GM13976 (cell line): ENCODE results near the gene ADCY3.

Source experiments
- DNase-seq: peaks from one replicate; pipeline ENCODE4 v3.0.0; 2012; ENCODE audit warnings: low spot score
- in situ Hi-C: fragments of 300-500 bp; cut with MboI; formaldehyde crosslinking; loops from one replicate; pipeline ENCODE4 v1.12.0; 2022; ENCODE audit warnings: low sequenced_read_pairs, mixed read lengths, inconsistent platforms; ENCODE audit not compliant: unreplicated experiment
- TF ChIP-seq, protein P1 (sequence below): IDR thresholded peaks from 2 replicates; pipeline ENCODE4 v1.5.1; 2012; ENCODE audit warnings: borderline replicate concordance, mild to moderate bottlenecking; ENCODE audit not compliant: insufficient read depth; ENCODE audit errors: extremely low read depth, missing control alignments, control extremely low read depth

ADCY3 gene

DNA sequence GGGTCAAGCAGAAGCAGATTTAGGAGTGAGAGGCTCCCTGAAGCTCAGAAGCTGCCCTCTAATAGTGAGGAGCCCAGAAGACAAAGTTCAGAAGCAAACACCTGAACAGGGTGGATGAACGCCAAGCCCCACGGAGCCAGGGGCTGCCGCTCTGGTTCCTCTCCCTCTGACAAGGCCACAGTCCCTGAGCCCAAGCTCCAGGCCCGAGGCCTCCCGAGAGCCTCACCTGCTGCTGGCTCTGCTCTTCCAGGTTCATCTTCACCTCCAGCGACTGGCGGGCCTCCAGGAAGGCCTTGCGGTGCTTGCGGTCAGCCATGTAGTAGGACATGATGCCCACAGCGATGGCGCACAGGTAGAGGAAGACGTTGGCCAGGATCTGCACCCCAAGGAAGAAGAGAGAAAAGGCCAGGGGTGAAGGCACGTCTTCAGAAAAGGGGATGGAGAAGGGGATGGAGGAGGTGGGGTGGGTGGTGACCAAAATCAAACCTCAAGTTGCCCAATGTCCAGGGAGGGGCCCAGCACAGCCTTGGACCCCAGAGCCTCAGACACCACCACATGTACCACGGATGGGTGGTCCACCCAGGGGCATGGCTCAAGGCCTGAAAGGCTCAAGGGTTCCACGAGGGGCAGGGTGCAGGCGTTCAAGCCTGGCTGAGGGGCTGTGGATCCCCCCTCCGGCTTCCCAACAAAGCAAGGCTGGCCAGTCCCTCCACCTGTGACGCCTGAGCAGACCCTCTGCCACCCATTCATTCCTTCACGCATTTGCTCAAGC lies 47.5 kb downstream of the ADCY3 start:
- in situ Hi-C loops, result no loop called here
- TF ChIP-seq, protein P1, sequence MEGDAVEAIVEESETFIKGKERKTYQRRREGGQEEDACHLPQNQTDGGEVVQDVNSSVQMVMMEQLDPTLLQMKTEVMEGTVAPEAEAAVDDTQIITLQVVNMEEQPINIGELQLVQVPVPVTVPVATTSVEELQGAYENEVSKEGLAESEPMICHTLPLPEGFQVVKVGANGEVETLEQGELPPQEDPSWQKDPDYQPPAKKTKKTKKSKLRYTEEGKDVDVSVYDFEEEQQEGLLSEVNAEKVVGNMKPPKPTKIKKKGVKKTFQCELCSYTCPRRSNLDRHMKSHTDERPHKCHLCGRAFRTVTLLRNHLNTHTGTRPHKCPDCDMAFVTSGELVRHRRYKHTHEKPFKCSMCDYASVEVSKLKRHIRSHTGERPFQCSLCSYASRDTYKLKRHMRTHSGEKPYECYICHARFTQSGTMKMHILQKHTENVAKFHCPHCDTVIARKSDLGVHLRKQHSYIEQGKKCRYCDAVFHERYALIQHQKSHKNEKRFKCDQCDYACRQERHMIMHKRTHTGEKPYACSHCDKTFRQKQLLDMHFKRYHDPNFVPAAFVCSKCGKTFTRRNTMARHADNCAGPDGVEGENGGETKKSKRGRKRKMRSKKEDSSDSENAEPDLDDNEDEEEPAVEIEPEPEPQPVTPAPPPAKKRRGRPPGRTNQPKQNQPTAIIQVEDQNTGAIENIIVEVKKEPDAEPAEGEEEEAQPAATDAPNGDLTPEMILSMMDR, result no peak
- no peak for DNase-seq

DNA sequence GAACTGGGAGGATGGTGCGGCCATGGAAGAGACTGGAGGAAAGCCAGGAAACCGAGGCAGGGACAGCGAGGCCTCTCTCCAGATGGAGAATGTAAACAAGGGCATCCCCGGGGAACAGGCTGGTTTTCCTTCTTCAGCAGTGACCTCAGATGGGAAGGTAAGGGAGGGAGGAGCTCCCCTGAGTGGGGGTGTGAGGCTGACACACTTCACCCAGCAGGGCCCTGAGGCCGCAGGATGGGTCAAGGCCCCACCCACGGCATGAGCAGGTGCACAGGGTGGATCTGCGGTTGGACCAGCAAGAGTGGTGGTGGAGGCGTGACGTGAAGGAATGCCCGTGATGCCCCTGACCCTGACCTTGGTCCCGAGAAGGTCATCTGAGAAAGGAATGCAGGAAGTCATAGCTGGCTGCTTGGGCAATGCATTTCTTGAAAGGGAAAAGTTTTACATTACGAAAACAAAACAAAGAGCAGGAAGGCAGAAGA lies 48.1 kb downstream of the ADCY3 start:
- no peak for DNase-seq
- TF ChIP-seq, protein P1, result no peak
- in situ Hi-C loops, result no loop called here

DNA sequence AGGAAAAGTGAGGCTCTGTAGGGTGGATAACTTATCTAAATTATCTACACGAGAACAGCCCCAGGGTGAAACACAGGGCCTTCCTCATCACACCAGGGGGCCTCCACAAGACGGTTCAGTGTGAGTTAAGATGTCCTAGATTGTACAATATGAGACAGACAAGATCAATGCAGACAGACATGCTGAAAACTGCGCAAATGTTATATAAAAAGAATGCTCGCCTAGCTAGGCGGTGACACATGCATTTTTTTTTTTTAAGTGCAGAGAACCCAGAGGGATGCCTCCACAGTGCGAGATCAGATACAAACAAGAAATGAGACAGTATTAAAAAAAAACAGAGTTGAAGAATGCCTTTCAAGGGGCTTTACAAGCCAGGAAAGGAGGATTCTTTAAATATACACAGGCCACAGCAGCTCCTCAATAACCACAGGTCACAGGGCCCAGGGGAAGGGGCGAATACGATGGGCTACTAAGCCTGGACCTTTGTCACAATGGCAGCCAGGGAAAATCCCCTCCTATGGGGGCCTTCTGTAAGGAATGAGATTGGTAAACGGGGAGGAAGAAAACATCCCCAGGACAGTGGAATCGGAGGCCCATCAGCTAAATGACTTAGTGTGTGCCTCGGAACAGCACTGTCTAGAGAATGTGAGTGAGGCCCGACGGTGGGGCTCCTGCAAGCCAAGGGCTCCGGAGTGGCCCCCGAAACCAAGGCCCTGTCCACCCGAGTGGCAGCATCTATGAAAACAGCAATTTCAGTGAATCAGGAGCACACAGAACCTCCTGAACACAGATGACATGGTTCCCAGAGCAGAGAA lies 48.9 kb downstream of the ADCY3 start:
- TF ChIP-seq, protein P1, result no peak
- in situ Hi-C loops, result no loop called here

DNA sequence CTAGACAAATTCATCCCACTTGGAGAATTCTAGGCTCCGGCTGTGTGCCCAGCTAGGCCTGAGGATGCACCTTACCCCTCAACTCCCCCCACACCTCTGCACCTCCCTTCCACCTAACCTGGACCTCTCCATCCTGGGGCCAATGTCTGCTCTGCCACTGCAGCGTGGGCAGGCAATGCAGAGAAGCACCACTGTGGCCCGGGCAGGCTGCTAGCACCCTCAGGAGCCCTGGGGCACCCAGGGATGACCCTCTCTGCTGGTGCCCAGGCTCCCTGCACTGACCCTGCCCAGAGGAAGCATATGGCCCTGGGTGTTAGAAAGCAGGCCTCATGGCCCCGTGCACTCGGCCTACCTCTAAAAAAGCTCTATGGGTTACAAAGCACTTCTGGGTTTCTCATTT lies 49.6 kb downstream of the ADCY3 start:
- TF ChIP-seq, protein P1, result no peak
- in situ Hi-C loops, result no loop called here
- no peak for DNase-seq

More for the DNA sequence above, 48.9 kb downstream of the ADCY3 start:
- no peak for DNase-seq

DNA sequence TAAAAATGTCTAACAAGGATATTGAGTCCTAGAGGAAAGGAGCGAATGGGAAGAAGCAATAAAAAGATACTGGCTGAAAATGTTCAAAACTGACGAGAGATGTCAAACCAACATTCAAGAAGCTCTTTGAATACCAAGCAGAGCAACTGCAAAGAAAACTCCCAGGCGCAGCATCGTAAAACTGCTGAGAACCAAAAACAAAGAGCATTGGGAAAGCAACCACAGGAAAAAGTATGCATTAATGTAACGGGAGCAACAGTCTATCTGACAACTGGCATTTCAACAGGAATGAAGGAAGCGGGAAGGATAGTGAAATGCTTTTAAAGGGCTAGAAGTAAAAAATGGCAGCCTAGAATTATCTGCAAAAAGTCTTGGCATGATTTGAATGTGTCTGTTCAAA lies 53.1 kb downstream of the ADCY3 start:
- no peak for DNase-seq
- in situ Hi-C loops, result no loop called here
- TF ChIP-seq, protein P1, result no peak

DNA sequence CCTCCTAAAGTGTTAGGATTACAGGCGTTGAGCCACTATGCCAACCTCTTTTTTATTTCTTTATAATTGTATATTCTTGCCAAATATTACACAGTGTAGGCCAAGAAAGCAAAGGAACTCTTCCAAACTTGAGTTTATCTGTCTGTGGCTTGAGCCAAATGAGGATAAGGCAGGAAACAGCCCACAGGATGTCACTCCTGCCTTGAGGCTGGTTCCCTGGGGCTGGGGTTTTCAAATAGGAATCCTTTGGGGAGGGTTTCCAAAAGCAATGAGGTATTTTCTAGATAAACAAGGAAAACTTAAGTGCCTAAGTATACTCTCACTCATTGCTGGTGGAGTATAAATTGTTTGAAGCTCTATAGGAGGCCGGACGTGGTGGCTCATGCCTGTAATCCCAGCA lies 56.4 kb downstream of the ADCY3 start:
- in situ Hi-C loops, result no loop called here
- TF ChIP-seq, protein P1, result no peak
- no peak for DNase-seq
